Measurements from ENCODE around the gene FBXO17.
"Not testable (repeated sequence)": the region's sequence is repeated elsewhere in the genome, so short reads cannot be mapped to it uniquely, and the experiment has no call there.

Gene FBXO17

DNA sequence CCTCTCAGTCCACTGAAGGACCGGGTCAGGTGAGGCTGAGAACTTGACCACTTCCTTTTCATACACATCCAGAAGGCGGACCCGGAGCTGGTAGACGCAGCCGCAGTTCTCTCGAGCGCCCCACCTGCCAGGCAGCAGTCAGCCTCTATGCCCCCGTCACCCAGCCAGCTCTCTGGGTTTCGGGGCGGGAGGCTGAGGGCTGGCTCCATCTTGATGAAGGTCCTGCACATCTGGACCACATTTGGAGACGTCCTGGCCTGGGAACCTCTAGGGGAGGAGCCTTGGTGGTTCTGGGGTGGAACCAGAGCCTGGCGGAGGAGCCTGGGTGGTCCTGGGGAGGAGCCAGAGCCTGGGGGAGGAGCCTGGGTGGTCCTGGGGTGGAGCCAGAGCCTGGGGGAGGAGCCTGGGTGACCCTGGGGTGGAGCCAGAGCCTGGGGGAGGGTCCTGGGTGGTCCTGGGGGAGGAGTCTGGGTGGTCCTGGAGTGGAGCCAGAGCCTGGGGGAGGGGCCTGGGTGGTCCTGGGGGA lies 30.5 kb downstream of the FBXO17 start:
- H4K20me1 ChIP-seq (ENCODE audit: insufficient read depth, low read length, poor library complexity, severe bottlenecking): no peaks in the 10 kb centered on the region
- no peak overlapping the region for H3K4me2 ChIP-seq (ENCODE audit: low read depth, low read length, poor library complexity, severe bottlenecking)
- no peaks in the 10 kb centered on the region for H3K9me3 ChIP-seq (ENCODE audit: insufficient read depth, low read depth, low read length)
- H3K79me2 ChIP-seq (ENCODE audit: insufficient read depth, low read length): no peaks in the 10 kb centered on the region
- H3K4me3 ChIP-seq (ENCODE audit: low read length, poor library complexity, severe bottlenecking): no peak overlapping the region
- no peaks in the 10 kb centered on the region for H3K9me2 ChIP-seq (replicated peaks; ENCODE audit: low read depth, low read length)
- peaks cover 14% of the 10 kb centered on the region for H3K4me1 ChIP-seq (ENCODE audit: insufficient read depth, low read length, poor library complexity, severe bottlenecking)
- no peaks in the 10 kb centered on the region for H3K36me3 ChIP-seq (ENCODE audit: insufficient read depth, low read length)
- H3K9ac ChIP-seq (ENCODE audit: low read depth, low read length, poor library complexity, severe bottlenecking): no peak overlapping the region
- no peak overlapping the region for H2AFZ ChIP-seq (ENCODE audit: low read length)
- no peaks in the 10 kb centered on the region for H3F3A ChIP-seq (ENCODE audit: low read depth)
- no peaks in the 10 kb centered on the region for H3K27me3 ChIP-seq (ENCODE audit: insufficient read depth, low read length, poor library complexity, severe bottlenecking)
- TF ChIP-seq EZH2phosphoT487 (IDR thresholded peaks at IDR 0.05; ENCODE audit: borderline replicate concordance): no peak

DNA sequence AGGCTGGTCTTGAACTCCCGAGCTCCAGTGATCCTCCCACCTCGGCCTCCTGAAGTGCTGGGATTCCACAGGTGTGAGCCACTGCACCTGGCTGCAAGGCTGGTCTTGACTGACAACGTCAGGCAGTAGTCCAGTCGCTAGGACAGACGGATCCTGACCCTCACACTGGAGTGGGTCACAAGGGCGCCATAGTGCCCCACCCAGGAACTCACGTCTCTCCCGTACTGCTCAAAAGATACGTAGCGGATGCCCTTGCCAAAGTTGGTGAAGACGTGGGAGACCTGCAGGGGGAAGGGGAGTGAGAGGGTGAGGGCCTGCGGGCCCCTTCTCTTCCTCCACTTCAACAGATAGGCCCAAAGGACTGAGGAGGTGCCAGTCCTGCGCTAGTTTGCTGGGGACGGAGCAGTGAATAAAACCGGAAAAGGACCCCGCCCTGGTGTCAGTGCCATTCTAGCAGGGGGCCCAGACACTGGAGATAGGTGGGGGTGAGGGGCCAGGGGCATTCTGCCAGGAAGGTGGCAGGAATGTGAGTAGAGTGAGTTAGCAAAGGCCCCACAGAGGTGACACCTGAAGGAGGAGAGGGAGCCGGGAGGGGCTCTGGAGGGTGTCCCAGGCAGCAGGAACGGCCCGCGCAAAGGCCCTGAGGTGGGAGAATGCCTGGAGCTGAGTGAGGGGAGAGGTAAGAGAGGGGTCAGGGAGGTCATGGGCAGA lies 32.9 kb downstream of the FBXO17 start:
- H3K36me3 ChIP-seq (ENCODE audit: insufficient read depth, low read length): no peaks in the 10 kb centered on the region

DNA sequence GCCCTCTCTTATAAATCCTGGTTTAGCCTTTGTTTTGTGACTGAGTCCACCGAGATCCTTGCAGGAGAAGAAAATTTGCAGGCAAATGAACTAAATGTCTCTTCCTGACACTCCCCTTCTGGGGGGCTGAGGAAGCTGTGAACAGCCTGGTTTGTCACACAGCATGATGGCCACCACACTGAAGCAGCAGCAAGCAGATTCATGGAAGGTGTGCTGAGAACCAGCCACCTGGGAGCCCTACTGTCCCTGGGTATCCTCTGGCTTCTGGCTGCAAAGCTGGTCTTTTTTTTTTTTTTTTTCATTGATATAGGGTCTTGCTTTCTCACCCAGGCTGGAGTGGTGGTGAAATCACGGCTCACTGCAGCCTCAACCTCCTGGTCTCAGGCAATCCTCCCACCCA lies 33.6 kb downstream of the FBXO17 start:
- Histone ChIP-seq H3K79me2 (ENCODE audit: insufficient read depth, low read length) (no peaks in the 10 kb centered on the region), H3K4me1 (ENCODE audit: insufficient read depth, low read length, poor library complexity, severe bottlenecking) (peaks cover 18% of the 10 kb centered on the region), H3K9ac (ENCODE audit: low read depth, low read length, poor library complexity, severe bottlenecking) (no peak overlapping the region), H2AFZ (ENCODE audit: low read length) (no peak overlapping the region), H4K20me1 (ENCODE audit: insufficient read depth, low read length, poor library complexity, severe bottlenecking) (no peaks in the 10 kb centered on the region), H3K9me3 (ENCODE audit: insufficient read depth, low read depth, low read length) (no peaks in the 10 kb centered on the region), H3F3A (ENCODE audit: low read depth) (no peaks in the 10 kb centered on the region), H3K9me2 (replicated peaks; ENCODE audit: low read depth, low read length) (no peaks in the 10 kb centered on the region), H3K4me3 (ENCODE audit: low read length, poor library complexity, severe bottlenecking) (no peak overlapping the region), H3K4me2 (ENCODE audit: low read depth, low read length, poor library complexity, severe bottlenecking) (peak overlapping the region; percentile 39), H3K36me3 (ENCODE audit: insufficient read depth, low read length) (no peaks in the 10 kb centered on the region), H3K27me3 (ENCODE audit: insufficient read depth, low read length, poor library complexity, severe bottlenecking) (no peaks in the 10 kb centered on the region)
- TF ChIP-seq CTCF (conservative IDR thresholded peaks at IDR 0.05; ENCODE audit: low read length) (no peak), EZH2phosphoT487 (IDR thresholded peaks at IDR 0.05; ENCODE audit: borderline replicate concordance) (no peak)

More for the DNA sequence above, 32.9 kb downstream of the FBXO17 start:
- TF ChIP-seq CTCF (conservative IDR thresholded peaks at IDR 0.05; ENCODE audit: low read length): no peak
- TF ChIP-seq EZH2phosphoT487 (IDR thresholded peaks at IDR 0.05; ENCODE audit: borderline replicate concordance): no peak
- Histone ChIP-seq H3K9ac (ENCODE audit: low read depth, low read length, poor library complexity, severe bottlenecking) (no peak overlapping the region), H3K4me1 (ENCODE audit: insufficient read depth, low read length, poor library complexity, severe bottlenecking) (peaks cover 18% of the 10 kb centered on the region), H3F3A (ENCODE audit: low read depth) (no peaks in the 10 kb centered on the region), H3K9me3 (ENCODE audit: insufficient read depth, low read depth, low read length) (no peaks in the 10 kb centered on the region), H2AFZ (ENCODE audit: low read length) (no peak overlapping the region), H3K9me2 (replicated peaks; ENCODE audit: low read depth, low read length) (no peaks in the 10 kb centered on the region), H3K27me3 (ENCODE audit: insufficient read depth, low read length, poor library complexity, severe bottlenecking) (no peaks in the 10 kb centered on the region), H3K4me2 (ENCODE audit: low read depth, low read length, poor library complexity, severe bottlenecking) (no peak overlapping the region), H3K4me3 (ENCODE audit: low read length, poor library complexity, severe bottlenecking) (no peak overlapping the region), H3K79me2 (ENCODE audit: insufficient read depth, low read length) (no peaks in the 10 kb centered on the region), H4K20me1 (ENCODE audit: insufficient read depth, low read length, poor library complexity, severe bottlenecking) (no peaks in the 10 kb centered on the region)

- not testable (repeated sequence) for H3F3A ChIP-seq (ENCODE audit: low read depth); H3K9me3 ChIP-seq (ENCODE audit: insufficient read depth, low read depth, low read length); H3K9me2 ChIP-seq (replicated peaks; ENCODE audit: low read depth, low read length); H2AFZ ChIP-seq (ENCODE audit: low read length); H4K20me1 ChIP-seq (ENCODE audit: insufficient read depth, low read length, poor library complexity, severe bottlenecking); H3K27me3 ChIP-seq (ENCODE audit: insufficient read depth, low read length, poor library complexity, severe bottlenecking); H3K4me3 ChIP-seq (ENCODE audit: low read length, poor library complexity, severe bottlenecking); H3K36me3 ChIP-seq (ENCODE audit: insufficient read depth, low read length); H3K9ac ChIP-seq (ENCODE audit: low read depth, low read length, poor library complexity, severe bottlenecking); H3K79me2 ChIP-seq (ENCODE audit: insufficient read depth, low read length)
- H3K4me1 ChIP-seq (ENCODE audit: insufficient read depth, low read length, poor library complexity, severe bottlenecking): peaks cover 18% of the 10 kb centered on the region
- peak overlapping the region; percentile 39 for H3K4me2 ChIP-seq (ENCODE audit: low read depth, low read length, poor library complexity, severe bottlenecking)
These were observed 34.1 kb downstream of the FBXO17 start for GRCh38 chr19:38941466-38941865.
